GM21576 (cell line): ENCODE results near the gene CDH23.
A peak's percentile ranks its signal among the peaks of the same experiment; 100 is the strongest.

Experiments used
- ATAC-seq: cut with Tn5 transposase; IDR thresholded peaks from one replicate; pipeline ENCODE4 v1.9.1; 2021; ENCODE audit warnings: mild to moderate bottlenecking, moderate library complexity; ENCODE audit not compliant: unreplicated experiment

CDH23 gene

GRCh38 chr10:71818674-71819260 lies 422.0 kb downstream of the CDH23 start:
- ATAC-seq = no peak

GRCh38 chr10:71819441-71819861 lies 422.7 kb downstream of the CDH23 start:
- ATAC-seq = no peak

GRCh38 chr10:71819985-71820384 lies 423.3 kb downstream of the CDH23 start:
- ATAC-seq = no peak

- no peak for ATAC-seq
Measured at GRCh38 chr10:71820966-71821365, 424.2 kb downstream of the CDH23 start.

- ATAC-seq = no peak
Measured at GRCh38 chr10:71821909-71822763, 425.4 kb downstream of the CDH23 start.

GRCh38 chr10:71823356-71823755 lies 426.6 kb downstream of the CDH23 start:
- ATAC-seq = no peak

- ATAC-seq = no peak
Measured at GRCh38 chr10:71824333-71824732, 427.6 kb downstream of the CDH23 start.

GRCh38 chr10:71825217-71825616 lies 428.5 kb downstream of the CDH23 start:
- ATAC-seq = no peak

GRCh38 chr10:71827852-71828251 lies 431.1 kb downstream of the CDH23 start:
- no peak for ATAC-seq

GRCh38 chr10:71828702-71829101 lies 432.0 kb downstream of the CDH23 start:
- ATAC-seq = no peak

- no peak for ATAC-seq
Measured at GRCh38 chr10:71829171-71829570, 432.5 kb downstream of the CDH23 start.

GRCh38 chr10:71829896-71830295 lies 433.2 kb downstream of the CDH23 start:
- ATAC-seq = no peak

- no peak for ATAC-seq
Measured at GRCh38 chr10:71830726-71831125, 434.0 kb downstream of the CDH23 start.

- no peak for ATAC-seq
Measured at GRCh38 chr10:71831646-71832552, 435.2 kb downstream of the CDH23 start.

GRCh38 chr10:71832967-71833366 lies 436.2 kb downstream of the CDH23 start:
- no peak for ATAC-seq

- no peak for ATAC-seq
Measured at GRCh38 chr10:71833451-71834342, 437.0 kb downstream of the CDH23 start.

- ATAC-seq = no peak
Measured at GRCh38 chr10:71834343-71834674, 437.6 kb downstream of the CDH23 start.

GRCh38 chr10:71835671-71836595 lies 439.2 kb downstream of the CDH23 start:
- peak; percentile 85 for ATAC-seq

- peak; percentile 30 for ATAC-seq
Measured at GRCh38 chr10:71836596-71836974, 439.9 kb downstream of the CDH23 start.
